HCT116 (cell line): ENCODE results near the gene KCNIP4. TPM values are rescaled to one million over a fixed set of nuclear protein-coding genes. Genes with fewer than 3 reads are reported as not detected.

Experiments
- ATAC-seq: fragments of 200-7000 bp; cut with Tn5 transposase; 2 replicates; pipeline ENCODE4 v1.9.1; 2020; ENCODE audit warnings: mild to moderate bottlenecking, moderate library complexity
- BruUV-seq: library from RNA; stranded (reverse); fragments of 400-500 nt; replicated peaks from 2 replicates; lab custom pipeline; 2021; lab: Mats Ljungman, UMichigan
- CTCF ChIA-PET: fragments of 300-600 bp; sonication (Branson Sonifier 250); formaldehyde crosslinking; loops from one replicate; lab custom pipeline; 2021; ENCODE audit warnings: antibody characterized with exemption; lab: Charles Lee
- POLR2A ChIA-PET: fragments of 300-600, 350-600 bp; sonication (Branson Sonifier 250); formaldehyde crosslinking; loops from one replicate; lab custom pipeline; 2021; ENCODE audit warnings: antibody characterized with exemption; lab: Charles Lee
- RAD21 ChIA-PET, 2 experiments: fragments of 300-600 bp; sonication (Branson Sonifier 250); formaldehyde crosslinking; loops; one replicate each; lab custom pipeline; 2023; ENCODE audit warnings: low total read pairs in 2 of 2; ENCODE audit not compliant: uncharacterized antibody in 2 of 2, unreplicated experiment in 2 of 2, low non-redundant PET in 1 of 2; lab: Charles Lee
- DNase-seq: peaks from one replicate; pipeline ENCODE4 v3.0.0-alpha.2; 2010; ENCODE audit warnings: low read depth, low spot score
- H2AFZ ChIP-seq: fragments of 200-600 bp; shearing (Covaris generic), sonication (generic); 2 replicates; pipeline ENCODE4 v1.6.1; 2017; ENCODE audit warnings: low read depth, mixed run types, mixed read lengths, antibody characterized with exemption, low read length; ENCODE audit not compliant: poor library complexity, severe bottlenecking
- H3K27ac ChIP-seq: 2 replicates; pipeline ENCODE4 v1.5.1; 2012; ENCODE audit warnings: low read depth, low read length
- H3K27me3 ChIP-seq: fragments of 200-600 bp; sonication (generic); 2 replicates; pipeline ENCODE4 v1.6.1; 2016; ENCODE audit warnings: mixed run types, low read length, mixed read lengths; ENCODE audit not compliant: insufficient read depth
- H3K36me3 ChIP-seq, 2 experiments: fragments of 200-500 bp in 1 of 2; fragments of 200-600 bp in 1 of 2; sonication (Bioruptor generic) in 1 of 2; sonication (generic) in 1 of 2; 2 replicates each; pipeline versions ENCODE4 v1.5.1 to v1.6.1; 2014 to 2016; ENCODE audit warnings: low read length in 2 of 2, inconsistent platforms in 1 of 2, mixed read lengths in 1 of 2, mixed run types in 1 of 2; ENCODE audit not compliant: insufficient read depth in 2 of 2, control insufficient read depth in 1 of 2
- H3K4me1 ChIP-seq, 2 experiments: fragments of 200-600 bp in 1 of 2; sonication (generic) in 1 of 2; 2 replicates each; pipeline versions ENCODE4 v1.5.1 to v1.6.1; 2012 to 2017; ENCODE audit warnings: low read length in 2 of 2, inconsistent platforms in 1 of 2, mild to moderate bottlenecking in 1 of 2, mixed read lengths in 1 of 2, mixed run types in 1 of 2, moderate library complexity in 1 of 2; ENCODE audit not compliant: insufficient read depth in 2 of 2, control insufficient read depth in 1 of 2
- H3K4me2 ChIP-seq: fragments of 200-600 bp; sonication (generic); 2 replicates; pipeline ENCODE4 v1.6.1; 2017; ENCODE audit warnings: mixed run types, low read length, mixed read lengths
- H3K4me3 ChIP-seq, 2 experiments: fragments of 200-600 bp in 1 of 2; sonication (generic) in 1 of 2; replicated peaks in 1 of 2; 2 replicates each; pipeline ENCODE4 v1.5.1; 2011 to 2016; ENCODE audit warnings: low read length in 2 of 2, control low read depth in 1 of 2, low read depth in 1 of 2, mild to moderate bottlenecking in 1 of 2, mixed read lengths in 1 of 2, mixed run types in 1 of 2
- H3K79me2 ChIP-seq: fragments of 200-600 bp; sonication (generic); 2 replicates; pipeline ENCODE4 v1.6.1; 2017; ENCODE audit warnings: mild to moderate bottlenecking, mixed run types, low read length, moderate library complexity, mixed read lengths; ENCODE audit not compliant: insufficient read depth
- H3K9ac ChIP-seq: fragments of 200-600 bp; sonication (generic); 2 replicates; pipeline ENCODE4 v1.6.1; 2016; ENCODE audit warnings: low read length, mixed read lengths
- H3K9me2 ChIP-seq: fragments of 200-600 bp; sonication (generic), shearing (Covaris generic); 2 replicates; pipeline ENCODE4 v1.6.1; 2017; ENCODE audit warnings: mixed run types, mild to moderate bottlenecking, moderate library complexity; ENCODE audit not compliant: insufficient read depth
- H3K9me3 ChIP-seq, 2 experiments: fragments of 200-500 bp in 1 of 2; fragments of 200-600 bp in 1 of 2; sonication (Bioruptor generic) in 1 of 2; sonication (generic) in 1 of 2; 2 replicates each; pipeline ENCODE4 v1.6.1; 2014 to 2017; ENCODE audit warnings: low read length in 2 of 2, mixed read lengths in 2 of 2, inconsistent platforms in 1 of 2, low read depth in 1 of 2, mild to moderate bottlenecking in 1 of 2, mixed run types in 1 of 2, moderate library complexity in 1 of 2; ENCODE audit not compliant: control insufficient read depth in 1 of 2, insufficient read depth in 1 of 2
- H4K20me1 ChIP-seq: fragments of 200-600 bp; sonication (generic), shearing (Covaris generic); 2 replicates; pipeline ENCODE4 v1.6.1; 2017; ENCODE audit warnings: mixed run types, mild to moderate bottlenecking, moderate library complexity; ENCODE audit not compliant: insufficient read depth
- CBX3 ChIP-seq: IDR thresholded peaks from 2 replicates; pipeline ENCODE4 v1.6.1; 2012; ENCODE audit warnings: low read depth
- CEBPB ChIP-seq: IDR thresholded peaks from 2 replicates; pipeline ENCODE4 v1.6.1; 2012; ENCODE audit warnings: low read depth
- EGR1 ChIP-seq: IDR thresholded peaks from 2 replicates; pipeline ENCODE4 v1.6.1; 2012; ENCODE audit warnings: low read depth
- ELF1 ChIP-seq: IDR thresholded peaks from 2 replicates; pipeline ENCODE4 v1.6.1; 2012; ENCODE audit warnings: low read depth, borderline replicate concordance
- EZH2 ChIP-seq: fragments of 200-600 bp; sonication (generic); IDR thresholded peaks from 2 replicates; pipeline ENCODE4 v1.6.1; 2017; ENCODE audit warnings: antibody characterized with exemption, mixed run types
- POLR2A ChIP-seq: IDR thresholded peaks from 2 replicates; pipeline ENCODE4 v1.7.0; 2011; ENCODE audit warnings: borderline replicate concordance; ENCODE audit not compliant: insufficient read depth, insufficient read length; ENCODE audit errors: extremely low read depth
- RAD21 ChIP-seq: IDR thresholded peaks from 2 replicates; pipeline ENCODE4 v1.6.1; 2012; ENCODE audit warnings: low read depth, mild to moderate bottlenecking
- SIN3A ChIP-seq: IDR thresholded peaks from 2 replicates; pipeline ENCODE4 v1.6.1; 2012; ENCODE audit warnings: low read depth
- SP1 ChIP-seq: IDR thresholded peaks from 2 replicates; pipeline ENCODE4 v1.6.1; 2012; ENCODE audit warnings: low read depth
- SRF ChIP-seq: IDR thresholded peaks from 2 replicates; pipeline ENCODE4 v1.6.1; 2012; ENCODE audit warnings: low read depth
- YY1 ChIP-seq: IDR thresholded peaks from 2 replicates; pipeline ENCODE4 v1.6.1; 2011; ENCODE audit warnings: low read length, low read depth, moderate library complexity, mild to moderate bottlenecking; ENCODE audit not compliant: insufficient replicate concordance; ENCODE audit errors: extremely low read depth
- ZFX ChIP-seq: fragments of 450-650 bp; IDR thresholded peaks from 2 replicates; pipeline ENCODE4 v1.6.1; 2017
- intact Hi-C: fragments of 100-400 bp; cut with micrococcal nuclease; formaldehyde crosslinking; loops from 2 replicates; pipeline ENCODE4 v1.10.0; 2022
- total RNA-seq: library from RNA; stranded (reverse); gene quantifications from one replicate; pipeline ENCODE4 v1.2.1, GENCODE V29; 2021; ENCODE audit not compliant: unreplicated experiment
- TF ChIP-seq, protein P1 (sequence below): IDR thresholded peaks from 2 replicates; pipeline ENCODE4 v1.6.1; 2012; ENCODE audit warnings: low read depth
- TF ChIP-seq, protein P2 (sequence below): IDR thresholded peaks from 2 replicates; pipeline ENCODE4 v1.6.1; 2012
- TF ChIP-seq, protein P3 (sequence below), 3 experiments: fragments of 200-600 bp in 1 of 3; sonication (generic) in 1 of 3; IDR thresholded peaks in 2 of 3; conservative IDR thresholded peaks in 1 of 3; 2 replicates each; pipeline ENCODE4 v1.5.1; 2012 to 2017; ENCODE audit warnings: low read depth in 2 of 3, low read length in 2 of 3, antibody characterized with exemption in 1 of 3, borderline replicate concordance in 1 of 3, control low read depth in 1 of 3, mild to moderate bottlenecking in 1 of 3, mixed read lengths in 1 of 3, mixed run types in 1 of 3, moderate library complexity in 1 of 3; ENCODE audit not compliant: insufficient read depth in 1 of 3
- TF ChIP-seq, protein P4 (sequence below): IDR thresholded peaks from 2 replicates; pipeline ENCODE4 v1.6.1; 2011; ENCODE audit warnings: mild to moderate bottlenecking, low read length, moderate library complexity; ENCODE audit not compliant: insufficient replicate concordance; ENCODE audit errors: extremely low read depth

The KCNIP4 gene
- total RNA-seq, 1 experiment from 2014 or later, result not detected

DNA sequence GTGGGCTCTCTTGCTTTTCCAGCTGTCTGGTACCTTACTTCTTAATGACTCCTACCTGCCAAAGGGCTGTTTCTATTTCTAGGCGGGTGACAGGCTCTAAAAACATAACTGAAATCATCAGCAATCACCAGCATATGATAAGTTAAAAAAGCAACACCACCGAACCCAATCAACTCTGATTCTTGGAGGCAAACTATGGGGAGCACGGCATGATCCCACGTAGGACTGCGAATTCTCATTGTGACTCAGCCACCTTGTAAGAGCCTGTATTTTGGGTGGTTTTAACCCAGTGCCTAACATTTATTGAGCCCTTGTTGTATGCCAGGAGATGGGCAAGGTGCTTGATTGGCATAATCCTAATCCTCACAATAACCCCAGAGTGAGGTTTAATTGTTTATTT is 1091.5 kb downstream of the KCNIP4 start:
- no peaks in the 10 kb centered on the region for H3K36me3 ChIP-seq
- CTCF ChIA-PET, result no interaction called here
- no TSS peak for BruUV-seq
- no peaks in the 10 kb centered on the region for H3K79me2 ChIP-seq
- no peak overlapping the region for H3K27ac ChIP-seq
- H3K9me2 ChIP-seq, result no peaks in the 10 kb centered on the region
- H2AFZ ChIP-seq, result no peak overlapping the region
- no peak overlapping the region for H3K4me3 ChIP-seq
- RAD21 ChIA-PET, result no interaction called here
- no peaks in the 10 kb centered on the region for H4K20me1 ChIP-seq
- TF ChIP-seq, protein P1, sequence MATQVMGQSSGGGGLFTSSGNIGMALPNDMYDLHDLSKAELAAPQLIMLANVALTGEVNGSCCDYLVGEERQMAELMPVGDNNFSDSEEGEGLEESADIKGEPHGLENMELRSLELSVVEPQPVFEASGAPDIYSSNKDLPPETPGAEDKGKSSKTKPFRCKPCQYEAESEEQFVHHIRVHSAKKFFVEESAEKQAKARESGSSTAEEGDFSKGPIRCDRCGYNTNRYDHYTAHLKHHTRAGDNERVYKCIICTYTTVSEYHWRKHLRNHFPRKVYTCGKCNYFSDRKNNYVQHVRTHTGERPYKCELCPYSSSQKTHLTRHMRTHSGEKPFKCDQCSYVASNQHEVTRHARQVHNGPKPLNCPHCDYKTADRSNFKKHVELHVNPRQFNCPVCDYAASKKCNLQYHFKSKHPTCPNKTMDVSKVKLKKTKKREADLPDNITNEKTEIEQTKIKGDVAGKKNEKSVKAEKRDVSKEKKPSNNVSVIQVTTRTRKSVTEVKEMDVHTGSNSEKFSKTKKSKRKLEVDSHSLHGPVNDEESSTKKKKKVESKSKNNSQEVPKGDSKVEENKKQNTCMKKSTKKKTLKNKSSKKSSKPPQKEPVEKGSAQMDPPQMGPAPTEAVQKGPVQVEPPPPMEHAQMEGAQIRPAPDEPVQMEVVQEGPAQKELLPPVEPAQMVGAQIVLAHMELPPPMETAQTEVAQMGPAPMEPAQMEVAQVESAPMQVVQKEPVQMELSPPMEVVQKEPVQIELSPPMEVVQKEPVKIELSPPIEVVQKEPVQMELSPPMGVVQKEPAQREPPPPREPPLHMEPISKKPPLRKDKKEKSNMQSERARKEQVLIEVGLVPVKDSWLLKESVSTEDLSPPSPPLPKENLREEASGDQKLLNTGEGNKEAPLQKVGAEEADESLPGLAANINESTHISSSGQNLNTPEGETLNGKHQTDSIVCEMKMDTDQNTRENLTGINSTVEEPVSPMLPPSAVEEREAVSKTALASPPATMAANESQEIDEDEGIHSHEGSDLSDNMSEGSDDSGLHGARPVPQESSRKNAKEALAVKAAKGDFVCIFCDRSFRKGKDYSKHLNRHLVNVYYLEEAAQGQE, result no peak
- TF ChIP-seq POLR2A, result no peak
- TF ChIP-seq, protein P2, sequence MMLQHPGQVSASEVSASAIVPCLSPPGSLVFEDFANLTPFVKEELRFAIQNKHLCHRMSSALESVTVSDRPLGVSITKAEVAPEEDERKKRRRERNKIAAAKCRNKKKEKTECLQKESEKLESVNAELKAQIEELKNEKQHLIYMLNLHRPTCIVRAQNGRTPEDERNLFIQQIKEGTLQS, result no peak
- TF ChIP-seq SIN3A, result no peak
- no peak for TF ChIP-seq YY1
- TF ChIP-seq EZH2, result no peak
- no peak for TF ChIP-seq RAD21
- TF ChIP-seq SRF, result no peak
- TF ChIP-seq ZFX, result no peak
- TF ChIP-seq CEBPB, result no peak
- no peak for TF ChIP-seq EGR1
- TF ChIP-seq ELF1, result no peak
- TF ChIP-seq, protein P3, sequence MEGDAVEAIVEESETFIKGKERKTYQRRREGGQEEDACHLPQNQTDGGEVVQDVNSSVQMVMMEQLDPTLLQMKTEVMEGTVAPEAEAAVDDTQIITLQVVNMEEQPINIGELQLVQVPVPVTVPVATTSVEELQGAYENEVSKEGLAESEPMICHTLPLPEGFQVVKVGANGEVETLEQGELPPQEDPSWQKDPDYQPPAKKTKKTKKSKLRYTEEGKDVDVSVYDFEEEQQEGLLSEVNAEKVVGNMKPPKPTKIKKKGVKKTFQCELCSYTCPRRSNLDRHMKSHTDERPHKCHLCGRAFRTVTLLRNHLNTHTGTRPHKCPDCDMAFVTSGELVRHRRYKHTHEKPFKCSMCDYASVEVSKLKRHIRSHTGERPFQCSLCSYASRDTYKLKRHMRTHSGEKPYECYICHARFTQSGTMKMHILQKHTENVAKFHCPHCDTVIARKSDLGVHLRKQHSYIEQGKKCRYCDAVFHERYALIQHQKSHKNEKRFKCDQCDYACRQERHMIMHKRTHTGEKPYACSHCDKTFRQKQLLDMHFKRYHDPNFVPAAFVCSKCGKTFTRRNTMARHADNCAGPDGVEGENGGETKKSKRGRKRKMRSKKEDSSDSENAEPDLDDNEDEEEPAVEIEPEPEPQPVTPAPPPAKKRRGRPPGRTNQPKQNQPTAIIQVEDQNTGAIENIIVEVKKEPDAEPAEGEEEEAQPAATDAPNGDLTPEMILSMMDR (IDR thresholded peaks at IDR 0.05 in 2 of 3, conservative IDR thresholded peaks at IDR 0.05 in 1 of 3; ENCODE audit: borderline replicate concordance in 1 of 3, insufficient read depth in 1 of 3, low read depth in 2 of 3, low read length in 2 of 3), result no peak
- TF ChIP-seq, protein P4, sequence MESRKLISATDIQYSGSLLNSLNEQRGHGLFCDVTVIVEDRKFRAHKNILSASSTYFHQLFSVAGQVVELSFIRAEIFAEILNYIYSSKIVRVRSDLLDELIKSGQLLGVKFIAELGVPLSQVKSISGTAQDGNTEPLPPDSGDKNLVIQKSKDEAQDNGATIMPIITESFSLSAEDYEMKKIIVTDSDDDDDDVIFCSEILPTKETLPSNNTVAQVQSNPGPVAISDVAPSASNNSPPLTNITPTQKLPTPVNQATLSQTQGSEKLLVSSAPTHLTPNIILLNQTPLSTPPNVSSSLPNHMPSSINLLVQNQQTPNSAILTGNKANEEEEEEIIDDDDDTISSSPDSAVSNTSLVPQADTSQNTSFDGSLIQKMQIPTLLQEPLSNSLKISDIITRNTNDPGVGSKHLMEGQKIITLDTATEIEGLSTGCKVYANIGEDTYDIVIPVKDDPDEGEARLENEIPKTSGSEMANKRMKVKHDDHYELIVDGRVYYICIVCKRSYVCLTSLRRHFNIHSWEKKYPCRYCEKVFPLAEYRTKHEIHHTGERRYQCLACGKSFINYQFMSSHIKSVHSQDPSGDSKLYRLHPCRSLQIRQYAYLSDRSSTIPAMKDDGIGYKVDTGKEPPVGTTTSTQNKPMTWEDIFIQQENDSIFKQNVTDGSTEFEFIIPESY, result no peak
- TF ChIP-seq SP1, result no peak
- no peak for TF ChIP-seq CBX3
- TF ChIP-seq, all 23 proteins: peak for 0
- intact Hi-C loops, result no loop called here
- POLR2A ChIA-PET, result no interaction called here
- H3K4me1 ChIP-seq, result no peaks in the 10 kb centered on the region
- H3K27me3 ChIP-seq, result no peaks in the 10 kb centered on the region
- no peaks in the 10 kb centered on the region; a peak in 2 of 4 replicates for H3K9me3 ChIP-seq
- H3K9ac ChIP-seq, result no peak overlapping the region
- ATAC-seq (no peak), DNase-seq (no peak)
- no peak overlapping the region for H3K4me2 ChIP-seq
